Measurements from ENCODE around the gene POMP. TPM values are rescaled to one million over a fixed set of nuclear protein-coding genes. Genes with fewer than 3 reads are reported as not detected.

Gene POMP, protein sequence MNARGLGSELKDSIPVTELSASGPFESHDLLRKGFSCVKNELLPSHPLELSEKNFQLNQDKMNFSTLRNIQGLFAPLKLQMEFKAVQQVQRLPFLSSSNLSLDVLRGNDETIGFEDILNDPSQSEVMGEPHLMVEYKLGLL
- total RNA-seq, result 124 and 131 TPM in 2 replicates

DNA sequence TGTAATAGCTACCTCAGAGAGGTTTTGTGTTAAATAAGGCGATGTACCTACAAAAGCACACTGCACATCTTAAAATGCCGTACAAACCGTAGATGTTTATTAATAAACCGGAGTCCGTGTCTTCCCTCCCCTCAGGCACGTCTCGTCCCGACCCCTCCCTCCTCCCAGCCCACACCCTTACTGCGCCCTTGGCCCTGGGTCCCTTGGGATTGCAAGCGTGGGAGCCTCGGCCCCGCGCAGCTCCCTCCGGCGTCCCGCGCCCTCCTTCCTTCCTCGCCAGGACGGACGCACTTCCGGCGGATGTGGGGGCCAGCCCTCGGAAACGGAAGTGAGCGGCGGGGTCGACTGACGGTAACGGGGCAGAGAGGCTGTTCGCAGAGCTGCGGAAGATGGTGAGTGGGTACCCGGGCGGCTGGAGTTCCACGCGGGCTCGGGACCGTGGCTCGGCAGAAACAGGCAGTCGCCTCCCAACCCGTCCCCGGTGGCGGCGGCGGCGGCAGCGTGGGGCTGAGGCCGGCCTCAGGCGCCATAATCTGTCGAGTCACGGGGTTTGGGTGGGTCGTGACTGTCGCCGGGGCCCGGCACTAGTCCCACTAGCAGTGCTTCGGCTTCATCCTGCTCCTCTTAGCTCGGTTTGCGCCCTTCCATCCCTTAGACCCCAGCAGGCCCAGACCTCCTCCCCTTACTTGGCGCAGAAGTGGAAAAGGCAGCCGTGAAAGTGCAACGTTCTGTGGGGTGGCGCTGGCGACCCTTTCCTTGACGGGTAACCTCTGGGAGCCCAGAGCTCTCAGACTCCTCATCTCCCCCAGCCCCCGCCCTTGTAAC, at the start of gene POMP:
POMP (plus strand) TSS at position 335 of the 825 bp plus-strand sequence; CDS start at position 390, 55 bp downstream.

GRCh38 chr13:28718543-28719226, 59.8 kb downstream of the POMP start, which contains the start of gene SLC46A3:
SLC46A3 (minus strand) TSS chr13:28718970; CDS start chr13:28717998, 972 bp downstream.

Other genes with a start within 250 kb of the POMP start
- 3.6 and 5.7 TPM in 2 replicates for gene FLT1, start 164.0 kb upstream of the POMP start, total RNA-seq
- 3.2 and 3.9 TPM in 2 replicates for gene SLC46A3, start 59.8 kb downstream of the POMP start, total RNA-seq
- gene MTUS2, start 161.2 kb downstream of the POMP start, total RNA-seq, result not detected in 2 replicates